Measurements from ENCODE around the gene COL21A1.

DNA sequence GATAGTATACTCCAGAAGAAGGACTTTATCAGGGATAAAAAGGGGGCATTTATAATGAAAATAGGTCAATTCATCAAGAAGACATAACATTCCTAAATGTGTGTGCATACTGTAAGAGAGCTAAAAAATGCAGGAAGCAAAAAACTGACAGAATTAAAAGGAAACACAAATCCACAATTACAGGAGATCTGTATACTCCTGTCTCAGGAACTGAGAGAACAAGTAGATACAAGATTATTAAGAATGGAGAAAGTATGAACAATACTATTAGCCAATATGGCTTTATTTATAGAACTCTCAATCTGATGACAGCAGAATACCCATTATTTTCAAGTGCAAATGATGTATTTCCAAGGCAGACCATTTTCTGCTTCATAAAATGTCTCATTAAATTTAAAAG, 204.3 kb downstream of the COL21A1 start:
- TF ChIP-seq EZH2phosphoT487 (IDR thresholded peaks at IDR 0.05; ENCODE audit: borderline replicate concordance, low read length) = no peak
- TF ChIP-seq CTCF (IDR thresholded peaks at IDR 0.05; ENCODE audit: low read depth, low read length, poor library complexity, severe bottlenecking) = no peak
